ENCODE results near the gene KLHL28.

DNA sequence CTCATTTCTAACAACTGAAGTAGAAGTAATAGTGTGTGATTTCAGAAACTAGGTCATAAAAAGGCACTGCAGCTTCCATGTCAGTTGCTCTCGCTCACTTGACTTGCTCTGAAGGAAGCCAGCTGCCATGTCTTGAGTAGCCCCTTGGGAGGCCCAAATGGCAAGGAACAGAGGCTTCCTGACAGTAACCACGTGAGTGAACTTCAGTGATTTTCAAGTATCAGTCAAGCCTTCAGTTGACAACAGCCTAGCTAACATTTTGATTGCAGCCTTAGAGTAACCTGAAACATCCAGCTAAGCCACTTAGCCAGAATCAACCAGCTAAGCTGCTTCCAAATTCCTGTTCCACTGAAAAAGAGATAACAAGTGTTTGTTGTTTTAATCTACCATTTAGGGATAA lies 26.9 kb upstream of the KLHL28 start:
- TF ChIP-seq, protein P1, sequence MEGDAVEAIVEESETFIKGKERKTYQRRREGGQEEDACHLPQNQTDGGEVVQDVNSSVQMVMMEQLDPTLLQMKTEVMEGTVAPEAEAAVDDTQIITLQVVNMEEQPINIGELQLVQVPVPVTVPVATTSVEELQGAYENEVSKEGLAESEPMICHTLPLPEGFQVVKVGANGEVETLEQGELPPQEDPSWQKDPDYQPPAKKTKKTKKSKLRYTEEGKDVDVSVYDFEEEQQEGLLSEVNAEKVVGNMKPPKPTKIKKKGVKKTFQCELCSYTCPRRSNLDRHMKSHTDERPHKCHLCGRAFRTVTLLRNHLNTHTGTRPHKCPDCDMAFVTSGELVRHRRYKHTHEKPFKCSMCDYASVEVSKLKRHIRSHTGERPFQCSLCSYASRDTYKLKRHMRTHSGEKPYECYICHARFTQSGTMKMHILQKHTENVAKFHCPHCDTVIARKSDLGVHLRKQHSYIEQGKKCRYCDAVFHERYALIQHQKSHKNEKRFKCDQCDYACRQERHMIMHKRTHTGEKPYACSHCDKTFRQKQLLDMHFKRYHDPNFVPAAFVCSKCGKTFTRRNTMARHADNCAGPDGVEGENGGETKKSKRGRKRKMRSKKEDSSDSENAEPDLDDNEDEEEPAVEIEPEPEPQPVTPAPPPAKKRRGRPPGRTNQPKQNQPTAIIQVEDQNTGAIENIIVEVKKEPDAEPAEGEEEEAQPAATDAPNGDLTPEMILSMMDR (IDR thresholded peaks at IDR 0.05) = no peak
- TF ChIP-seq POLR2A (IDR thresholded peaks at IDR 0.05) = no peak

All from right lobe of liver (tissue), 4 donors.